Measurements from ENCODE around the gene VSIG10L2.

The VSIG10L2 gene

DNA sequence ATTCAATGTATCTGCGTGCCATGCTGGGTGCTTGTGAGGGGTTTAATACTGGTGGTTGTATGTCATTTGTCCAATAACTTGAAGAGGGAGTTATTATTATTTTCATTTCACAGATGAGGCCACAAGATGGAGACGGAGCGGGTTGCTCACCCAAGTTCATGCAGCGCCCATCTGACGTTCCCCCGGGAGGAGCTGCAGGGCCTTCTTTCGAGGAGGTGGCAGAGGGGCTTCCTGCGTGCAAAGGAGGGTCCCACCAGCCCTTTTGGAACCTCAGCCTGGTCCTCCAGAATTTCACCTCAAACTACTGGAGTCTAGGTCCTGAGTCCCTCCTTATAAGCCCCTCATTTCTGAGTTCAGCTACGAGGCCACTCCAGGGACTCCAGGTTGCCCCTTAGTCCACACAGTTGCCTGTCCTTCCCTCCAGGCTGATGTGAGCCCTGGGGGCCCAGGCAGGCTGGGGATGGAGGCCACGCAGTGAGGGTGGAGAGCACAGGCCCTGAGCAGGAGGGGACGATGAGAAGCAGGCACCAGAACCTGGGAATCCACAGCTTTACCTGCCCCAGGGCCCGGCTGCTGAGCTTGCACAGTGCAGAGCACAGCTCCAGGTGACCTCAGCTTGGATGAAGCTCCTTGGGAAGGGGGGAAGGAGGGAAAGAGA, 2.9 kb upstream of the VSIG10L2 start:
- Histone ChIP-seq H3K4me3 (replicated peaks; ENCODE audit: low read depth, low read length) (no peak overlapping the region), H3K36me3 (ENCODE audit: control insufficient read depth, insufficient read depth, low read length) (no peaks in the 10 kb centered on the region), H3K27me3 (replicated peaks; ENCODE audit: control insufficient read depth, insufficient read depth, low read length) (no peaks in the 10 kb centered on the region; the same call in 1 of the 2 replicates)
- TF ChIP-seq, protein P1, sequence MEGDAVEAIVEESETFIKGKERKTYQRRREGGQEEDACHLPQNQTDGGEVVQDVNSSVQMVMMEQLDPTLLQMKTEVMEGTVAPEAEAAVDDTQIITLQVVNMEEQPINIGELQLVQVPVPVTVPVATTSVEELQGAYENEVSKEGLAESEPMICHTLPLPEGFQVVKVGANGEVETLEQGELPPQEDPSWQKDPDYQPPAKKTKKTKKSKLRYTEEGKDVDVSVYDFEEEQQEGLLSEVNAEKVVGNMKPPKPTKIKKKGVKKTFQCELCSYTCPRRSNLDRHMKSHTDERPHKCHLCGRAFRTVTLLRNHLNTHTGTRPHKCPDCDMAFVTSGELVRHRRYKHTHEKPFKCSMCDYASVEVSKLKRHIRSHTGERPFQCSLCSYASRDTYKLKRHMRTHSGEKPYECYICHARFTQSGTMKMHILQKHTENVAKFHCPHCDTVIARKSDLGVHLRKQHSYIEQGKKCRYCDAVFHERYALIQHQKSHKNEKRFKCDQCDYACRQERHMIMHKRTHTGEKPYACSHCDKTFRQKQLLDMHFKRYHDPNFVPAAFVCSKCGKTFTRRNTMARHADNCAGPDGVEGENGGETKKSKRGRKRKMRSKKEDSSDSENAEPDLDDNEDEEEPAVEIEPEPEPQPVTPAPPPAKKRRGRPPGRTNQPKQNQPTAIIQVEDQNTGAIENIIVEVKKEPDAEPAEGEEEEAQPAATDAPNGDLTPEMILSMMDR (IDR thresholded peaks at IDR 0.05; ENCODE audit: insufficient read depth, low read length, poor library complexity, severe bottlenecking) = no peak
- DNase-seq (ENCODE audit: extremely low read depth, insufficient read length) = no peak

DNA sequence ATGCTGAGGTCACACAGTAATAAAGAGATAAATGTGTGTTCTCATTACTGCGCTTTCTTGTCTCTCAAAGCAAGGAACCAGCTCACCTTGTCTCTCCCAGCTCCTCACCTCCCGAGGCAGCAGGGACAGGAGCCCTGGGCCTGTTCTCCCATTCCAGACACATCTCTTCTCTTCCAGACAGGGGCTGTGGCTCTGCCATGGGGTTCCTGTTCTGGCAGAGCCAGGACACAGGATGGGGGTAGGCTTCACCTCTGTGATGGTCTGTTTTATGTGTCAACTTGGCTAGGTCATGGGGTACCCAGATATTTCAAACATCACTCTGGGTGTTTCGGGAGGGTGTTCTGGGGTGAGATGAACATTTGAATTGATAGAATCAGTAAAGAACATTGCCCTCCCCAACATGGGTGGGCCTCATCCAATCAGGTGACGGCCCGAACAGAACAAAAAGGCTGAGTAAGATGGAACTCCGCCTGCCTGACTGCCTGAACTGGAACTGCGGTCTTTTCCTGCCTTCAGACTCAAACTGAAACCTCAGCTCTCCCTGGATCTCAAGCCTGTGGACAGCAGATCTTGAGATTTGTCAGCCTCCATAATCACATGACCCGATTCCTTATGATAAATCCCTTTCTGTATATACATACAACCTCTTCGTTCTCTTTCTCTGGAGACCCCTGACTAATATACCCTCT, 2.0 kb upstream of the VSIG10L2 start:
- TF ChIP-seq, protein P1 (IDR thresholded peaks at IDR 0.05; ENCODE audit: insufficient read depth, low read length, poor library complexity, severe bottlenecking) = no peak
- Histone ChIP-seq H3K36me3 (ENCODE audit: control insufficient read depth, insufficient read depth, low read length) (no peaks in the 10 kb centered on the region), H3K4me3 (replicated peaks; ENCODE audit: low read depth, low read length) (no peak overlapping the region), H3K27me3 (replicated peaks; ENCODE audit: control insufficient read depth, insufficient read depth, low read length) (no peaks in the 10 kb centered on the region; the same call in 1 of the 2 replicates)
- DNase-seq (ENCODE audit: extremely low read depth, insufficient read length) = no peak

DNA sequence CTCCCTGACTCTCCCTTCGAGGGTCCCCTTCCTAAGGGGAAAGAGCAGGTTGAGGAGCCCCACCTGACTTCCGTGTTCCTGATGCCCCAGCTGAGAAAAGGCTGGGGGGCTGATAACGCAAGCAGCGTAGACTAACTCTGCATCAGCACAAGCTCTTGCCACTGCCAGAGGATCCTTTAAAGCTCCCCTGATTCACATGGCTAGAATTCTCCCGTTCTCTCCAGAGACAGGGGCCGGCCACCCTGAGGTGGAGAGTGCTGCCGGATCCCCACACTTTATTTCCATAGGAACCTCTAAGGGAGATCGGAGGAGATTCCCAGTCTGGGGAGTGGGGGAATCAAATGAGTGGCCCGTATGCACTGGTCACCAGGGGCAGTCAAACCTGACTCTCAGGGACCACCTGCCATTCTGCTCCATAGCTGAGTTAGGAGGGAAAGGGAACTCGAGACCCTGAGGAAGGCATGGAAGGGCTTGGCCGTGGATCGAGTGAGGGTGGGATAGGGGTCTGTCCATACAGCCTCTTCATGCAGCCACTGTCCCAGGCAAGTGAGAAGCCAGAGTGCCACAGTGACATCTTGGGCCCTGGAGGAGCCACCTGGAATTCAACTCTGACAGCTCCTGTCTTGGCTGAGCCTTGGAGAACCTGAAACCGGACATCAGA, 1.4 kb upstream of the VSIG10L2 start:
- DNase-seq (ENCODE audit: extremely low read depth, insufficient read length) = no peak
- Histone ChIP-seq H3K36me3 (ENCODE audit: control insufficient read depth, insufficient read depth, low read length) (no peaks in the 10 kb centered on the region), H3K27me3 (replicated peaks; ENCODE audit: control insufficient read depth, insufficient read depth, low read length) (no peaks in the 10 kb centered on the region; the same call in 1 of the 2 replicates), H3K4me3 (replicated peaks; ENCODE audit: low read depth, low read length) (no peak overlapping the region)
- TF ChIP-seq, protein P1 (IDR thresholded peaks at IDR 0.05; ENCODE audit: insufficient read depth, low read length, poor library complexity, severe bottlenecking) = no peak

DNA sequence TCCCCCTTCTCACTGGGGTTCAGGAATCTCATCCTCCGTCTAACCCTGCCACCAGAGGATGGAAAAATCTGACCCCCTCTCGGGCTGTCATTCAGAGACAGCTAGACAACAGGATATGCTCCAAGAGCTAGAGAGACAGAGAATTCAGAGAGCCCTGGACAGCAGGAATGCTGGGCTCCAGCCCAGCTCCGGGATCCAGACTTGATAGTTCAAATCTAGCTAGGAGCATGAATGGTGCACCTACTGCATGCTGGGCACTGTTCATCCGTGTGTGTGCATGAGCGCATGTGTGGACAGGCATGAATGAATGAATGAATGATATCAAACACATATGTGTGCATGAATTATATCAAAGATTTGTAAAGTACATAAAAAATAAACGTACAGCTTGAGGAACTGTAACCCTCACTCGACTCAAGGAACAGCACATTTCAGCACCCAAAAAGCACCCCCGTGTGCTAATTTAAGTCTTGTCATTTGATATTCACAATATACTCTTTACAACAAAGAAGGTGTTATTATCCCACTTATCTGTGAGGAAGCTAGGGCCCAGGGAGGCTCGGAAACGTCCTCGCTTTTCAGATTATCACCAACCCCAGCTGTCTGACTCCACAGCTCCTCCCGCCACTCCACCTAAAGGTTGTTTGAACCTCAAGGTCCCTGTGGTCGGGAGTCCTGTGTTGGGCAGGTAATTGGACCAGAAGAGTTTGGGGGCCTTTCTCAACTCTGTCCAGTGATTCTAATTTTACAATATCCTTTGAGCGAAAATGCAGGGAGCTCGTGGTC, 640 bp upstream of the VSIG10L2 start:
- Histone ChIP-seq H3K27me3 (replicated peaks; ENCODE audit: control insufficient read depth, insufficient read depth, low read length) (no peaks in the 10 kb centered on the region; the same call in 1 of the 2 replicates), H3K36me3 (ENCODE audit: control insufficient read depth, insufficient read depth, low read length) (no peaks in the 10 kb centered on the region), H3K4me3 (replicated peaks; ENCODE audit: low read depth, low read length) (no peak overlapping the region)
- no peak for DNase-seq (ENCODE audit: extremely low read depth, insufficient read length)
- TF ChIP-seq, protein P1 (IDR thresholded peaks at IDR 0.05; ENCODE audit: insufficient read depth, low read length, poor library complexity, severe bottlenecking) = no peak

DNA sequence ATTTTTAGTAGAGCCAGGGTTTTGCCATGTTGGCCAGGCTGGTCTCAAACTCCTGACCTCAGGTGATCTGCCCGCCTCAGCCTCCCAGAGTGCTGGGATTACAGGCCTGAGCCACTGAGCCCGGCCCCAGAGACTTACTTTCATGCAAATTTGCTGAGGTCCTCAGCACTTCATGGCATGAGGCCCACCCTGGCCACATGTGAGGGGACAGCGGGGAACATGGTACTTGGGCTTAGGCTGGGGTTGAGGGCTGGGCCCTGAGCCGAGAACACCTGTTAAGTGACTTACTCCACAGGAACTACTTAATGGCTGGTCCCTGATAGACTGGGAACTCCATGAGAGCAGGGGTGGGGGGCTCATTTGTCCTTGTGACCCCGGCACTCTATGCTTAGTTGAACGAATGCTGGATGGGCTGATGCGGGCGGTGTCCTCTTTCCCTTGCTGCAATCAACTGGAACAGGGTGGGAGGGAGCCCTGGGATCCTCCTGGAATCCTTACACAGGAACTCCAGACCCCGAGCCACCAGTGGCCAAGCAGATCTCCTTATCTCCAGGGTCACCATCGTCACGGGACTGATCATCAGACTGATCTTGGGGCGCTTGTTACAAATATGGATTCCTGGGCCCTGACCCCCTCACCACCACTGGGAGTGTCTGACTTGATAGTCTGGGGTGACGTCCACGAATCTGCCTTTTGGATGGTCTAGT, 1.0 kb downstream of the VSIG10L2 start:
- no peak overlapping the region for H3K4me3 ChIP-seq (replicated peaks; ENCODE audit: low read depth, low read length)
- TF ChIP-seq, protein P1 (IDR thresholded peaks at IDR 0.05; ENCODE audit: insufficient read depth, low read length, poor library complexity, severe bottlenecking) = no peak
- no peaks in the 10 kb centered on the region; the same call in 1 of the 2 replicates for H3K27me3 ChIP-seq (replicated peaks; ENCODE audit: control insufficient read depth, insufficient read depth, low read length)
- DNase-seq (ENCODE audit: extremely low read depth, insufficient read length) = no peak
- no peaks in the 10 kb centered on the region for H3K36me3 ChIP-seq (ENCODE audit: control insufficient read depth, insufficient read depth, low read length)

Data from GM06990 (cell line).